ENCODE data around the gene R3HCC1L.

DNA sequence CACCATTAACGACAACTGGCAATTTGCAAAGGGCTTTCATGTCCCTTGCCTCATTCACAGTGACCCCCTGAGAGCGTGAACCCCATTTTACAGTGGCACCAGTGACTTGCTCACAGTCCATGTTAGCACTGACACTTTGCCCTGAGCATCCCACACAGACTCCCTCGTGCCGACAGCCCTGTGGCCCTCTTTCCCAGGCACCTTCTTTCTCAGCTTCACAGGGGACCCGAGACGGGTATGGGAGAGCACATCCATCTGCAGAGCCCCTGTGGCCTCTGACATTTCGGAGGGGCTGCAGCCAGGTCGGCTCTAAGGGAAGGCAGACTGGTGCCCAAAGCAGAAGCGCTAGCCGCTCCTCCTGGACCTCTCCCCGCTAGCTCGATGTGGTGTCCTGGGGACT, 122.7 kb downstream of the R3HCC1L start:
- TF ChIP-seq, protein P1, sequence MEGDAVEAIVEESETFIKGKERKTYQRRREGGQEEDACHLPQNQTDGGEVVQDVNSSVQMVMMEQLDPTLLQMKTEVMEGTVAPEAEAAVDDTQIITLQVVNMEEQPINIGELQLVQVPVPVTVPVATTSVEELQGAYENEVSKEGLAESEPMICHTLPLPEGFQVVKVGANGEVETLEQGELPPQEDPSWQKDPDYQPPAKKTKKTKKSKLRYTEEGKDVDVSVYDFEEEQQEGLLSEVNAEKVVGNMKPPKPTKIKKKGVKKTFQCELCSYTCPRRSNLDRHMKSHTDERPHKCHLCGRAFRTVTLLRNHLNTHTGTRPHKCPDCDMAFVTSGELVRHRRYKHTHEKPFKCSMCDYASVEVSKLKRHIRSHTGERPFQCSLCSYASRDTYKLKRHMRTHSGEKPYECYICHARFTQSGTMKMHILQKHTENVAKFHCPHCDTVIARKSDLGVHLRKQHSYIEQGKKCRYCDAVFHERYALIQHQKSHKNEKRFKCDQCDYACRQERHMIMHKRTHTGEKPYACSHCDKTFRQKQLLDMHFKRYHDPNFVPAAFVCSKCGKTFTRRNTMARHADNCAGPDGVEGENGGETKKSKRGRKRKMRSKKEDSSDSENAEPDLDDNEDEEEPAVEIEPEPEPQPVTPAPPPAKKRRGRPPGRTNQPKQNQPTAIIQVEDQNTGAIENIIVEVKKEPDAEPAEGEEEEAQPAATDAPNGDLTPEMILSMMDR (conservative IDR thresholded peaks at IDR 0.05; ENCODE audit: low read depth, low read length): no peak
- TF ChIP-seq EZH2 (IDR thresholded peaks at IDR 0.05; ENCODE audit: borderline replicate concordance, low read depth, low read length, poor library complexity, severe bottlenecking): no peak

Data from A673 (cell line).